Stimulated activated CD4-positive, alpha-beta T cell treated with anti-CD3 and anti-CD28 coated beads, Interleukin-12 subunit alpha, Interleukin-12 subunit beta, amount 100 ng/mL, for 24 hours (primary cell): ENCODE data around the gene MAP3K10.
"Not testable (repeated sequence)": the region's sequence is repeated elsewhere in the genome, so short reads cannot be mapped to it uniquely, and the experiment has no call there.

Experiments used
- DNase-seq, 2 experiments: peaks; one replicate each; pipeline ENCODE4 v3.0.0-alpha.2; 2020; ENCODE audit warnings: low read depth in 2 of 2

The MAP3K10 gene

DNA sequence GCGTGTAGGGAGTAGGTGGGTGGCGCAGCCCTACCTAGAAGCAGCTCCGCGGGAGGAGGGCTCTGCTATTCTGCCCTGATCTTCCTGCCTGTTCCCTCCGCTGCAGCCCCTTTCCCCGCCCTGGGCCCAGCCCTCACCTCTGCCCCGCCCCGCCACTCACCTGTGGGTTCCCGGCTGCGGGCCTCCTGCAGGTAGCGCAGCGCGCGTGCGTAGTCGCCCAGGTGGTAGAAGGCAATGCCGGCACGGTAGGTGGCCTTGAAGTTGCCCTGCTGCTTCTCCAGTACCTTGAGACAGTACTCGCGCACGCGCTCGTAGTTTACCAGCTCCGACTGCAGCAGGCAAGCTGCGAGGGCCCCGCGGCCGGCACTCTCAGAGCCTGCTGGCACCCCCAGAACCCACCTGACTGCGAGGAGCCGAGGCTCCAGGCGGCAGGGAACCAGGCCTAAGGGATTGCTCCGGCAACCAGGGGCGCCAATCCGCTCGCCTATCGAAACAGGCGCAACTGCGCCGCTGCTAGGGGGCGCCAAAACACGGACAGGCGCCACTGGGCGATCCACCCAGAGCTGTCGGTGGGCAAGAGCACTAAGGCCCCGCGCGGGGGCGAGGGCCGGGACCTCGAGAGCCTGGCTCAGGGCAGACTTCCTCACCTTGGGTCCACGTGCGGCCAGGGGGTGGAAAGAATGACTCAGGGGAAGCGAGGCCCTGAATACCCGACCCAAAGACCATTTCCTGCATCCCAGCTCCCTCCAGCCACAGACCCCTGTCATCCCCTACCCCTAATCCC lies 26.0 kb downstream of the MAP3K10 start:
- no peak for DNase-seq

DNA sequence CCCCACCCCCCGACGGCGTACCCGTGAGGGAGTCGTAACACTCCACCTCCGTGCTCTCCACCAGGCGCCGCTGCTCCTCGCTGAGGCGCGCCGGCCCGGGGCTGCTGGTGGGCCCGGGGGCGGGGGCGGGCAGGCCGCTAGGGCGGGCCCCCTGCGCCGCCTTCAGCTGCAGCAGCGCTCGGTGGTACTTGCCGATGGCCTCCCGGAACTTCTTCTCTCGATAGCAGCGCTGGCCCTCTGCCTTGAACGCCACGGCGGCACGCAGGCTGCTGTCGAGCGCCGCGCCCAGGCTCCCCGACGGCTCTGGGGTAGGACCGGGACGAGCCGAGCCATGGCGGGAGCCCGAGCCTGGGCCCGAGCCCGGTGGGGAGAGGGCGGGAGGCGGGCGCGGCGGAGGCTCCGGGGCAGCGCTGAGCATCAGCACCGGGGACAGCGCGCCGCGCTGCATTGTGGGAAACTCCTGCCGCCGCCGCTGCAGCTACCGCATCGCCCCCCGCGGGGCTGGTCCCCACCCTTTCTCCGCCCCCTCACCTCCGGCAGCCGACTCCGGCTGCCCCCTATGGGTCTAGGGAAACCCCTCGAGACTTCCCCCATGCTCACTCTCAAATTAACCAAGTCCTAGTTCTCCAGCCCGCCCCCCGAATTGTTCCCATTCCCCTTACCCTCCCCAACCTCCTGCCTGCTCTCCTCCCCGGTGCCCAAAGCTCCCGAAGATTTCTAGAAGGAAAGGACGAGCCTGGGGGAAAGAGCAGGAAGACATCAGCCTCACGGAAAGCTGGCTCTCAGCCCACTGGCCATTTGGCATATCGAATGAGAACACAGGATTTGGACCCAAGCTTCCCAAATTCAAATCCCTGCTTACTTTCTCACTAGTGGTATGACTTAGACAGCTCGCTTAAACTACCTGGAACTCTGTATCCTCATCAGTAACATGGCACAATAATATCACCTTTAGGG lies 27.0 kb downstream of the MAP3K10 start, which contains the start of gene TTC9B:
TSS of gene TTC9B (minus strand) at position 451 of the 957 bp plus-strand sequence. CDS start at position 448, 3 bp downstream.
- DNase-seq: peak in 1 of 2 experiments; percentile 26

DNA sequence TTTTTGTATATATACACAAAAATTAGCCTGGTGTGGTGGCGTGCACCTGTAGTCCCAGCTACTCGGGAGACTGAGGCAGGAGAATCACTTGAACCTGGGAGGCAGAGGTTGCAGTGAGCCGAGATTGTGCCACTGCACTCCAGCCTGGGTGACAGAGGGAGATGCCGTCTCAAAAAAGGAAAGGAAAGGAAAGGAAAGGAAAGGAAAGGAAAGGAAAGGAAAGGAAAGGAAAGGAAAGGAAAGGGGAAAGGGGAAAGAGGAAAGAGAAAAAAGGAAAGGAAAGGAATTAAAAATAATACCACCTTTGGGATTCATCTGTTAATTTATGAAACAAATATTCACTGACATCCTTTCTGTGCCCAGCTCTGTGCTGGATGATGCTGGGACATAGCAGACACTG lies 27.8 kb downstream of the MAP3K10 start:
- not testable (repeated sequence) for DNase-seq

DNA sequence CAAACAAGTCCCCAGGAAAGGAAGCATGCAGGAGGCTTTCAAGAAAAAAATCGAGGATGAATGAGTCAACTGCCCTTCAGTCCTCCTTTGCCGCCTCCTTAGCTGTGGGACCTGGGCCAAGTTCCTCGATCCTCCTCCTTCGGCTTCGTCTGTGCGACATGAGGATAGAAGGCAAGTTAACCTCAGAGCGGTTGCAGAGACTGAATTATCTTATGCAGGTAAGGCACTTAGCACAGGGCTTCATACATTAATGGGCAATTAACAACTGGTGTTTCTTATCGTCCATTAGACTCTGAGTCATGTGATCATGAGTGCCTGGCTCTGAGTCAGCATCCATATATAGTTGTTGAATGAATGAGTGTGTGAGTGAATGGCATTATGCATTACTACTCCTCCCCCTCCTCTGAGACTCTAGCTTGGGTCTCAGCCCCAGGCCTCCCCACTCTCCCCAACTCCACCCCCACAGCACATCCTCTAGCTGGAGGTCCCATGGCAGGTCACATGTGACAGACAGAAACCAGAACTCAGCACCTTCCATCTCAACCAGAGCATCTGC lies 28.6 kb downstream of the MAP3K10 start:
- no peak for DNase-seq

DNA sequence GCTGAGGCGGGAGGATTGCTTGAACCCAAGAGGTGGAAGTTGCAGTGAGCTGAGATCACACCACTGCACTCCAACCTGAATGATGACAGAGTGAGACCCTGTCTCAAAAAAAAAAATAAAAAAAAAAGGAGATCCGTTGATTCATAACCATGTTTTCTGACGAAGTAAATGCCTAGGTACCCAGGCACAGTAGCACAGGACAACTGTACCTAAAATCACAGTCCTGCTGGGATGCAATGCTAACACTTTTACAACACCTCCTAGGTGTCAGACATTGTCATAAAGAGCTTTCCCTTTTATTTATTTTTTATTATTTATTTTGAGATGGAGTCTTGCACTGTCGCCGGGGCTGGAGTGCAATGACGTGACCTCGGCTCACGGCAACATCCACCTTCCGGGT lies 29.4 kb downstream of the MAP3K10 start:
- DNase-seq: no peak

DNA sequence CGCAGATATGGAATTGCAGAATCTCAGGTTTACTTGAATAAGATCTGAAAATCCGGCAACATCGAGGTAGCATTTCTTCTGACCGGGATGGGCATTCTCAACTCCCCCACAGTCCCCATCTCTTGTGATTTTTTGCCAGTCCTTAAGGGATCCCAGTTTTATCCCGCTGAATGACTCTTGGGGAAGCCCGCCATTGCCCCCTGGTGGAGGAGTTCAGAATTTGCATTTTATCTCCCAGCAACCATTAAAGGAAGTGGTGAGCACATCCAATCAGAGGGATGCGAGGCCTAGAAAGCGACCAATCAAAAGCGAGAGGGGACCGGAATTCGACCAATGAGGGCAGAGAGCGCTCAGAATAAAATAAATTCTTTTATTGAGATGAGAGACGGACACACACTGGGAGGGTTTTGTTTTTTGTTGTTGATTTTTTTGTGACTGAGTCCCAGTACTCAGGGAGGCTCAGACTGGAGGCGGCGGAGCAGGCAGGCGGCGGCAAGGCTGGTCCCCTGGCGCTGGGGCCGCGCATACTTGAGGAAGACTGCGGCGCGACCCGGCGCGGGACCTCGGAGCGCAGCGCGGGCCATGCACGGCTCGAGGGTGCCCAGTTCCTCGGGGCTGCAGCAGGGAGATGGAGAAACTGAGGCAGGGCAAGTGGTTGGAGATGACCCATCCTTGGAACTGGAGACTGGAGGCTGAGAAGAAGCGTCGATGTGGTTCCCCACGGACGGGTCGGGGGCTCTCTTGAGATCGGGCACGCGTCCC lies 30.8 kb downstream of the MAP3K10 start:
- peak; percentile 41 to 60 for DNase-seq

DNA sequence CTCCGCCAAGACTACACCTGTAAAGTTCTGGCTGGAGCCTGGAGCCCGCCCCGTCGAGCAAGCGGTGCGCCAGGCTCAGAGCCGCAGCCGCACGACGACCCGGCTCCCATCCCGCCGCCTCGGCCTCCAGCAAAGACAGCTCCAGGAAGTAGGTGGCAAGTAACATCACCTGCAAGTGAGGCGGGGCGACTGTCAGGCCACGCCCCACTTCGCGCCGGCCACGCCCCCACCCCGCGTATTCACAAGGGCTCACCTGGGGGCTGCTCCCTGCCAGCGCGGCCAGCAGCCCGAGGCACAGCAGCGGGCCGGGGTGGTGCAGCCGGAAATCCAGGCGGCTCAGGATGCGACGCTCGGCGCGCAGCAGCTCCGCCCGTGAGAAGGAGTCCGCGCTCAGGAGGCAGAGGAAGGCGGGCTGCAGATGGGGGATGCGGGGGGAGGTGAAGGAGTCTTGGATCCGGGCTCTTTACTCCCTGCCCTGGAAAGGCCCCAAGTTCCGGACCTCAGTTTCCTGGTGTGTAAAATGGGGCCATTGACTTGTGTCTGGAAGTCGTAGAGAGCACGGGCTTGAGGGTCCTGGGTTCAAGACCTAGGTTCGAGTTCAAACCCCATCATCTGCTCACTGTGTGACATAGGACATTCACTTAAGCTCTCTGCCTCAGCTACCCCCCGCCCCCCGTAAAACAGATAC lies 32.1 kb downstream of the MAP3K10 start:
- no peak for DNase-seq

DNA sequence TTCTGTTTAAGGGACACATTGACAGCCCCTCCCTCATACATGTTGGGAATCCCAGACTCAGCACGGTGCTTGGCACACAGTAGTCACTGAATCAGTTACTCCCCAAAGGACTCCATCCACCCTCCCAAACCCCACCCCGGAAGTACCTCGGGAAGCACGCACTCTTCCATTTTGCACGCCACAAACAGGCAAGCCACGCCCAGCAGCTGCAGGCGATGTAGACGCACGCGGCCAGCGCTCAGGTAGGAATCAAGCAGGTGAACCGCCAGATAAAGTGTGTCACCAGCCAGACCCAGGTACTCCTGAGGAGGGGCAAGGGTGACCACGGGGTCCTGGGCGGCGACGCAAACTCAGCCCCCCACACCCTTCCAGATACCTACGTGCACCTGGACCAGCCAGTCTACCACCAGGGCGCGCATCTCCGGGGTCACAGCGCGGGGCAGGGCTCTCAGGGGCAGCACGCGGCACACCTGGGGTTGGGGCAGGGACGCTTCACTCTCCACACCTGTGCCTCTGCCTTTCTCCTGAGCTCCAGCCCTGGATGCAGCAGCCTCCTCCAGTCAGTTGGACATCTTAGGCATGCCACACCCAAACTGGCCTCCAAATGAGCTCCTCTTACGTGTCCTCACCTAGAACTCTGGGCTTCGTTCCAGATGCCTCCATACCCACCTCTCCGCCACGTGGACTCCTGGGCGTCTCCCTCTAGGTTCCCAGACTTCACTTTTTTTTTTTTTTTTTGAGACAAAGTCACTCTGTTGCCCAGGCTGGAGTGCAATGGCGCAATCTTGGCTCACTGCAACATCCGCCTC lies 33.3 kb downstream of the MAP3K10 start:
- DNase-seq: no peak

DNA sequence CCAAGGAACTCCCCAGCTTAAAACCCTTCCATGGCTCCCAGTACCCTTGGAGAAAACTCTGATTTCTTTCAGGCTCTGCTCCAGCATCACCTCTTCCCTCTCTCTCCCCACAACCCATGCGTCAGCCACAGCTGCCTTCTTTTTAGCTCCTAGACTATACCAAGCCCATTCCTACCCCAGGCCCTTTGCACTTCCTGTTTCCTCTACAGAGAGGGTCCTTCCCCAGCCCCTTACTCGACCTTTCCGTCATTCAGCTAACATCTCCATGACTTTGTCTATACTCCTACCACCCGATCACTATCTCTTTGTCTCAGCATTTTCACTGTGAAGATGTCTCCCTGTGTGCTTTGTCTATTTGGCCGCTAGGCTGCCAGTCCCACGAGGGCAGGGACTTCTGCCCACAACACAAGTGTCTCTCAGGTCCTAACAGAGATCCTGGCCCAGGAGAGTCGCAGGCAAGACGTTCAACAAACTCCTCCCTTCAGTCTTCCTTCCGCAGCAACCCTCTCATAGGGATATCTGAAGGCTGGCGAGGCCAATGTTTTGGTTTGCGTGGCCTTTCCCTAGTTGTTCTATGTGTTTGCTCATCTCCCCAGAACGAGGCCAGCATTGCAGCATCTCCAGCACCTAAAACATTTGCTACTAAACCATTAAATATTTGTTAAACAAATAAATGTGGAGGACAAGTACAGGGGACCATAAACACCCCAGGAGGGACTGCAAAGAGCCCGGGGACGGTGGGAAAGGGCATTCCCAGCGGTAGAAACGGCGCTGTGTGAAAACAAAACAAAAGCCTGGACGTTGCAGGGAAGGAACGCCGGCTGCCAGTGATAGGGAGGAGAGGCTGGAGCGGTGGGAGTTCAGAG lies 34.4 kb downstream of the MAP3K10 start:
- DNase-seq: no peak

DNA sequence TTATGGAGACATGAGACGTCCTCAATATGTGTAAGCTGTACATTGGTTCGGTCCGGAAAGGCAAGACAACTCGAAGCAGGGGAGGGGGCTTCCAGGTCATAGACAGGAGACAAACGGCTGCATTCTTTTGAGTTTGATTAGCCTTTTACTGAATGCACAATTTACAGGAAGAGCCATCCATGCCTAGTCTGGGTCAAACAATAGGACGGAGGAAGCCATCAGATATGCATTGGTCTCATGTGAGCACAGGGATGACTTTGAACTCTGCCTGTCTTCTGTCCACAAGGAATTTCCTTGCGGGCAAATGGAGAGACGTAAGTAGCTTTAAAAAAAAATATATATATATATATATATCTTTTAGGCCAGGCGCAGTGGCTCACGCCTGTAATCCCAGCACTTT lies 37.1 kb downstream of the MAP3K10 start:
- no peak for DNase-seq

DNA sequence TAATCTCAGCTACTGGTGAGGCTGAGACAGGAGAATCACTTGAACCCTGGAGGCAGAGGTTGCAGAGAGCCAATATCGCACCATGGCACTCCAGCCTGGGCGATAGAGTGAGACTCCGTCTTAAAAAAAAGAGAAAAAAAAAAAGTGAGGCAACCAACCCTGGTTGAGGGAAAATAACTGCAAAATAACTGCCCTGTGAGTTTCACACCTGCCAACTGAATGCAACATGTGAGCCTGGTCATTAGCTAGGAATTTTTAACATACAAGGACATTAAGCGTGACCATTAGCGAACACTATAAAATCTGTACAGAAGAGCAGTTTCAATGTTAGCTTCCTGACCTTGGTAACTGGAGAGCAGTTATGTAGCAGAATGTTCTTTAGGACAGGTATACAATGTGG lies 37.6 kb downstream of the MAP3K10 start:
- no peak for DNase-seq

DNA sequence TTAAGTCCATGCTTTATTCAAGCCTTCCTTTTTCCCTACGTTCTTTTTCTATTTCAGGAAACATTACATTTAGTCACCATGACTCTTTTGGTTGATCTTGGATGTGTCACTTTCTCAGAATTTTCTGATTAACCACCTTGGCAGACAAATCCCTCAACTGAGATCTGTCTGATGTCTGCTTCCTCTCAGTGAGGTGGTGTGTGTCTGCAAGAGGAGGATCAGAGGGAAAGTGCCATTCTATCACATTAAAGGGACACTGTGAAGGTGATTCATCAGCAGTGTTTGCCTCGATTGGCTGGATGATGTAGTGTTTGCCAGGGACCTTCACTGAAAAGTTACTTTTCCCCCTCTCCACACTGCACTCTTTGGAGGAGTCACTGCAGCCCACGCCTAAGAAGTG lies 38.3 kb downstream of the MAP3K10 start:
- no peak for DNase-seq

DNA sequence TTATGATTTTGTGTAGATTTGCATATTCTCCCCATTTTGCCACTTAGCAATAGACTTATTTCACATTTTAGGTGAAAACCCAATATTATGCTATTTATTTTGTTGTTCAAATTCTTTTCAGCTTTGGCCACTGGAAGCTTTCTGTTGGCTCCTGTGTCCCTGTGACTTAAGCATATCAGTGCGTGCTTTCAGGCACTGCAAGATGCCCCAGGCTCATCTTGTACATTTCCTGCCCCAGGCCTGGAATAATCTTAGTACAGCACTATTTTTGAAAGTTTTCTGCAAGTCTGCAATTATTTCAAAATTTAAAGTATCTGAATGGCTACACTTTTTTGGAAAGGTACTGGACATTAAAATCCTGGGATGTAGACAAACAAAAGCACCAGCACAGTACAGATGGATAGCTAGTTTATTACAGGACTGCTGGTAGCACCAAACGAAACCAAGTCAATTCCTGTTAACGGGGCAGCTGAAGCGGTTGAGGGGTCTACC lies 38.7 kb downstream of the MAP3K10 start:
- no peak for DNase-seq

DNA sequence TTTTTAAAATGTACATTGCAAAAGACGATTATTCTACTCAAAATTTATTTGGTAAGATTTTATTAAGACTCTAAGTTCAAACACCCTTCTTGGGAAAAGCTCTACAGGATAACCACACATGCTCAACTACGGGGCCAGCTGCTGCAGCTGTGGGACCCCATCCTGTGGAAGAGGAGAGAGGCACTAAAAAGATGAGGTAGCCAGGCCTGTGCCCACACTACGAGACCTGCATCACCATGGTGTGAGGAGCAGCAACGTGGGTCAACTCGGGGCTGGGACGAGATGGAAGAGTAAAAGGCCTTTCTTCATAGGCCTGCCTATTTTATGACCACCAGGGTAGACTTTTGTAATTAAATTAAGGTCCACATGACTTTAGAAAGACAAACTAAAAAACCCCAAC lies 39.8 kb downstream of the MAP3K10 start:
- no peak for DNase-seq

DNA sequence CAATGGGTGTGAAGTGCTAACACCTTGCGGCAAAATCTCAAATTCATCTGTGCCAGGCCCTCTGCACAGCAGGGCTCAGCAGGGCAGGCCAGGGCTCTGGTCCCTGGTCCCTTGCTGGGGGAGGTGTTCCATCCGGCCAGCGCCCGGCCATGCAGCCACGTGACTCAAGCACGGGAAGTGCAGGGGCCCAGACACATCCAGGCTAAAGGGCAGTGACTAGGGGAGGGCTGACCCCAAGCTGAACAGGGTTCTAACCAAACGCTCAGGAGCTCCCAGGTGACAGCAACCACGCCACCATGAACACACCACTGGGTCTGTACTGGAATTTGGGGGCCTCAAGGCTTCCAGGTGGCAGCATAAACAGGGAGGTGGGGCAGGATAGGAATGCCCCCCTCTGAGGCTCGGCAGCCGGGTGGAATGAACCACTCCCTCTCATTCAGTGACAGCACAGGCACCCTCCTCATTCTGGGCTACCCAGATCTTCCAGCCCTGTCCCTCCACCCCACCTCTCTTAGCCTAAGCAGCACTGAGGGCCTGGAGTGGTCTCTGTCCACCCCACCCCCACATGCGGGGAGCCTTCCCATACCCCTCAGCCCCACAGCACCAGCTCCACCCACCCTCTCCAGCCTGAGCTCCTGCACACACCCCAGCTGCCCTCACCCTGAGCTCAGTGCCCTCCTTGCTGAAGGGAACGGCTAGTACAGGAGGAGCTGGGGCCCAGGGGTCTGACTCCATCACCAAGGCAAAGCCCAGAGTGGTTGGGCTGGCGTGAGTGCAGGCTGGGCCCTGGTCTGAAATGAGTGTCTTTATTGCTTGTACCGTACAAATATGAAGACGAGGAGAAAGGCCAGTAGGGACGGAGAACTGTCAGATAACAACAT lies 40.6 kb downstream of the MAP3K10 start:
- no peak for DNase-seq

DNA sequence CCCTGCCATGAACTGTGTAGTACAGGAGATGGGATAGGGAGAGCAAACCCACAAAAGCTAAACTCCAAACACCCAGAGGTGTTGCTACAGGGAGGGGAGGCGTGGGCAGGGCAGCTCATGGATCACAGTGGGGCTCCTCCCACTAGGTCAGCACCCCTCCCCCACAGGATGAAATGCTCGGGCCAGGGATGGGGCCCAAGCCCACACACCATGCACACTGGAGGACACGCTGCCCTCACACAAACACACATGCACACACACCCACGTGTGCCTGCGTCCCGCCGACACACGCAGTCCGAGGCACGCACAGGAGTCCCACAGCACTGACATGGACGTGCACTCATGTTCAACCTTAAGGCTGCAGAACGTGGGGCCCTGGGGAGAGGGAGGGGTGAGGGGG lies 41.3 kb downstream of the MAP3K10 start:
- DNase-seq: no peak

DNA sequence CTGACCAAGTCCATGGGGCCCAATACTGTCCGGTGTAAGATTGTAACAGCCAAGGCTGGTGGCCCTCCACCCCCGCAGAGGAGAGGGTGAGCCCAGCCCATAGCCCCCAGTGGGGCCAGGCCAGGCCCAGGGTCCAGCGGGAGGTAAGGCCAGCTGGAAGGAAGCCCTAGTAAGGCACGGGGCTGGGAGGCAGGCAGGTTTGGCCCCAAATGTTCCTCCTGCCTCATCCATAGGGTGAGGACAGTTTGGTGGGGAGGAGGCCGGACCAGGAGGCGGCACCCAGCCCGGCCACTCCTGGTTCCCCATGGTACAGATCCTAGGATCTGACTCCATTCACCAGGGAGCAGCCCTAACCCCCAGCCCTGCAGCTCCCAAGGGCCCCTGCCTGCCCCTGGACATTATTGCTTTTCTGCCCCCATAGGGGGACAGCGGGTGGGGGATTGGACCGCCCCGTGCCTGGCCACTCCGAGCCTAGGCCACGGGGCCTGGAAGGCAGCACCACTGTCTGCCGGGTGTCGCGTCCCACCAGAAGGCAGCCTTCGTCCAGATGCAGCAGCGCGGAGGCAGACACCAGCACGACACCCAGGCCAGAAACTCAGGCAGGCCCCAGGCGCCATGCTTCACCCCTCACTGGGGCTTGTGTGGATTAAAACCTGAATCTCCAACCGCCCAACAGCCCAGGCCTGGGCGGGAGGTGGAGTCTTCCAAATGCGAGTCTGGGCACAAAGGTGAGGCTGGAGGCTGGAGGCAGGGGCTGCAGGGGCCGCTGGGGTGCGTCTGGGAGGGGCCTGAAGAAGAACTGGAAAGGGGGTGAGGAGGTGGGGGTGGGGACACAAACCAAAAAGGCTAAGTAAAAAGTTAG lies 42.0 kb downstream of the MAP3K10 start:
- DNase-seq: no peak
